ENCODE data around the gene SHOX.

DNA sequence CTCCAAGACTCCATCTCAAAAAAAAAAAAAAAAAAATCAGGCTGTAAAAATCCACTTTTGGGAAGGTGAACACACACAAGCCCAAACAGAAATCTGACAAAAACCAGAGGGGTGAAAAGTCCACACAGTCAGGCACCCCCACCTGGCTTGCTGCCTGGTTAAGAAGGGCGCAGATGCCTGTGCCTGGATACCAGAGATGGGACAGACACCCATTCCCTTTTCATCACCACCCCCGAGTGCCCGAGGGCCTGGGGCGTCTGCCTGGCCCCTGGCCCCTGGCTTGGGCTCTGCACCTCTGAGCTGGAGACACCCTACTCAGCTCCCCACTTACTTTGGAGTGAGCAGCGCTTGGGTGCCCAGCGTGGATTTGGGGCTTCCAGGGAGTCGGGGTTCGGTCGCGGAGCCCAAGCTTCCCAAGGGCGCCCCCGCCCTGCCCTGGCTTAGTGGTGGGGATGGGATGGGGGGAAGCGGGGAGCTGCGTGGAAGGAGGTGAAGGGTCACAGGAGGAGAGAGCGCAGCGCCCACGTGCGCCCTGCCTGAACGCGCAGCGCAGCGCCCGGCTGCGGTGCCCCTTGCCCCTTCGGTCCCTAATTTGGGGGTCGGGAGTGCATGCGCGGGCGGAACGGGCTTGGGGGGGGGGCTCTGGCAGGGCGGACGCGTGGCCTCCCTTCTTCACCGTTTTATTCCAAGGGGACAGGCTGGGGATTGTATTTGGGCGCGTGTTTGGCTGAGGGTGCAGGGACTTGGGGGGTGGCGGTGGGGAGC is 11.3 kb downstream of the SHOX start:
- TF ChIP-seq, protein P1, sequence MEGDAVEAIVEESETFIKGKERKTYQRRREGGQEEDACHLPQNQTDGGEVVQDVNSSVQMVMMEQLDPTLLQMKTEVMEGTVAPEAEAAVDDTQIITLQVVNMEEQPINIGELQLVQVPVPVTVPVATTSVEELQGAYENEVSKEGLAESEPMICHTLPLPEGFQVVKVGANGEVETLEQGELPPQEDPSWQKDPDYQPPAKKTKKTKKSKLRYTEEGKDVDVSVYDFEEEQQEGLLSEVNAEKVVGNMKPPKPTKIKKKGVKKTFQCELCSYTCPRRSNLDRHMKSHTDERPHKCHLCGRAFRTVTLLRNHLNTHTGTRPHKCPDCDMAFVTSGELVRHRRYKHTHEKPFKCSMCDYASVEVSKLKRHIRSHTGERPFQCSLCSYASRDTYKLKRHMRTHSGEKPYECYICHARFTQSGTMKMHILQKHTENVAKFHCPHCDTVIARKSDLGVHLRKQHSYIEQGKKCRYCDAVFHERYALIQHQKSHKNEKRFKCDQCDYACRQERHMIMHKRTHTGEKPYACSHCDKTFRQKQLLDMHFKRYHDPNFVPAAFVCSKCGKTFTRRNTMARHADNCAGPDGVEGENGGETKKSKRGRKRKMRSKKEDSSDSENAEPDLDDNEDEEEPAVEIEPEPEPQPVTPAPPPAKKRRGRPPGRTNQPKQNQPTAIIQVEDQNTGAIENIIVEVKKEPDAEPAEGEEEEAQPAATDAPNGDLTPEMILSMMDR (IDR thresholded peaks at IDR 0.05): no peak
- TF ChIP-seq ZFX (IDR thresholded peaks at IDR 0.05; ENCODE audit: borderline replicate concordance): no peak
